Natural killer cell (primary cell): Measurements from ENCODE around the gene FAM227B. TPM values are rescaled to one million over a fixed set of nuclear protein-coding genes. Genes with fewer than 3 reads are reported as not detected.

Experiments
- ATAC-seq, 3 donors: fragments of 150-1000 bp in 2 of 3; fragments of 200-7000 bp in 1 of 3; cut with Tn5 transposase; 1 replicate in 1 of 3; 2 replicates in 2 of 3; pipeline ENCODE4 v1.10.0; 2021; ENCODE audit warnings: mild to moderate bottlenecking in 2 of 3, moderate library complexity in 2 of 3
- DNase-seq, 2 donors: peaks; one replicate each; pipeline versions ENCODE4 v3.0.0 to v3.0.0-alpha.2; 2013 to 2021; ENCODE audit warnings: mixed read lengths in 1 of 2
- H3K27ac ChIP-seq: one replicate; pipeline ENCODE4 v1.5.1; 2013; ENCODE audit warnings: mild to moderate bottlenecking, low read length
- H3K27me3 ChIP-seq: one replicate; pipeline ENCODE4 v1.6.1; 2013; ENCODE audit warnings: low read length; ENCODE audit not compliant: control insufficient read depth, insufficient read depth
- H3K36me3 ChIP-seq: one replicate; pipeline ENCODE4 v1.6.1; 2013; ENCODE audit warnings: low read length; ENCODE audit not compliant: control insufficient read depth, insufficient read depth
- H3K4me1 ChIP-seq: one replicate; pipeline ENCODE4 v1.6.1; 2013; ENCODE audit warnings: low read length; ENCODE audit not compliant: control insufficient read depth, insufficient read depth
- H3K4me3 ChIP-seq: one replicate; pipeline ENCODE4 v1.5.1; 2013; ENCODE audit warnings: low read length
- H3K9me3 ChIP-seq: one replicate; pipeline ENCODE4 v1.6.1; 2013; ENCODE audit warnings: low read length; ENCODE audit not compliant: control insufficient read depth, insufficient read depth
- H3K27ac Mint-ChIP-seq, 2 donors: one replicate each; pipeline ENCODE4 v1.8.0; 2022; ENCODE audit warnings: mild to moderate bottlenecking in 2 of 2, mixed read lengths in 2 of 2, moderate library complexity in 1 of 2
- H3K27me3 Mint-ChIP-seq, 2 donors: one replicate each; pipeline ENCODE4 v1.8.0; 2022; ENCODE audit warnings: low read depth in 2 of 2, mixed read lengths in 2 of 2
- H3K36me3 Mint-ChIP-seq: one replicate; pipeline ENCODE4 v1.8.0; 2022; ENCODE audit warnings: mixed read lengths
- H3K4me1 Mint-ChIP-seq, 2 donors: one replicate each; pipeline ENCODE4 v1.8.0; 2022; ENCODE audit warnings: mixed read lengths in 2 of 2
- H3K4me3 Mint-ChIP-seq: one replicate; pipeline ENCODE4 v1.8.0; 2022; ENCODE audit warnings: mild to moderate bottlenecking, moderate library complexity, mixed read lengths
- H3K9me3 Mint-ChIP-seq, 2 donors: one replicate each; pipeline ENCODE4 v1.8.0; 2022; ENCODE audit warnings: mixed read lengths in 2 of 2
- CTCF ChIP-seq: fragments of 200-600 bp; IDR thresholded peaks from one replicate; pipeline ENCODE4 v1.8.0; 2022; ENCODE audit warnings: antibody characterized with exemption
- WGBS: methylation state at CpG from one replicate; pipeline ENCODE4 v1.1.7; 2013; ENCODE audit warnings: missing lambda C conversion rate; ENCODE audit not compliant: insufficient coverage; 5-methylcytosine and 5-hydroxymethylcytosine counted together
- intact Hi-C: fragments of 100-400 bp; cut with micrococcal nuclease; formaldehyde crosslinking; loops from one replicate; pipeline ENCODE4 v1.14.2; 2022
- total RNA-seq, 4 donors: library from RNA; stranded (reverse); fragments of 120-200 nt in 1 of 4; gene quantifications; one replicate each; pipeline versions ENCODE4 v1.2.3 to v1.2.4, GENCODE V29; 2013 to 2022

FAM227B gene
- total RNA-seq, 3 donors from 2014 or later (not counting 1 experiment from before 2014, with no cell fraction given), result 3.8 to 5.0 (median 4.9) TPM

- intact Hi-C loops, result no loop called here
These were observed 314.1 kb downstream of the FAM227B start for GRCh38 chr15:49306551-49306950.

GRCh38 chr15:49303003-49303402 is 317.6 kb downstream of the FAM227B start:
- ATAC-seq (no peak), DNase-seq (no peak)
- H3K36me3 ChIP-seq, result peaks cover 11% of the 10 kb centered on the region
- intact Hi-C loops, result no loop called here
- no peaks in the 10 kb centered on the region for H3K9me3 ChIP-seq
- H3K27ac ChIP-seq, result no peak overlapping the region
- H3K4me3 ChIP-seq, result no peak overlapping the region
- WGBS, result 72% methylated on average over 2 of the region's 3 CpGs
- Mint-ChIP-seq H3K36me3 (no peaks in the 10 kb centered on the region), H3K4me3 (no peak overlapping the region), H3K4me1 (peaks cover 22 to 37% of the 10 kb centered on the region in 2 donors), H3K9me3 (no peaks in the 10 kb centered on the region), H3K27me3 (no peaks in the 10 kb centered on the region), H3K27ac (no peak overlapping the region)
- H3K4me1 ChIP-seq, result no peaks in the 10 kb centered on the region
- TF ChIP-seq CTCF, result no peak
- H3K27me3 ChIP-seq, result no peaks in the 10 kb centered on the region

More at GRCh38 chr15:49306551-49306950, 314.1 kb downstream of the FAM227B start:
- WGBS, result 83% methylated on average over 1 of the region's 1 CpG
- Histone ChIP-seq H3K9me3 (no peaks in the 10 kb centered on the region), H3K4me3 (no peak overlapping the region), H3K36me3 (peaks cover 11% of the 10 kb centered on the region), H3K27ac (no peak overlapping the region), H3K27me3 (no peaks in the 10 kb centered on the region), H3K4me1 (no peaks in the 10 kb centered on the region)
- ATAC-seq, result no peak
- H3K36me3 Mint-ChIP-seq, result no peaks in the 10 kb centered on the region
- no peak overlapping the region for H3K27ac Mint-ChIP-seq
- H3K27me3 Mint-ChIP-seq, result no peaks in the 10 kb centered on the region
- DNase-seq, result no peak
- H3K4me3 Mint-ChIP-seq, result no peak overlapping the region
- no peak for TF ChIP-seq CTCF
- no peaks in the 10 kb centered on the region for H3K9me3 Mint-ChIP-seq
- peaks cover 9 to 28% of the 10 kb centered on the region in 2 donors for H3K4me1 Mint-ChIP-seq

GRCh38 chr15:49301562-49301961 is 319.1 kb downstream of the FAM227B start:
- no peak overlapping the region for H3K4me3 ChIP-seq
- intact Hi-C loops, result no loop called here
- Mint-ChIP-seq H3K36me3 (no peaks in the 10 kb centered on the region), H3K4me1 (peaks cover 28 to 36% of the 10 kb centered on the region in 2 donors), H3K27ac (no peak overlapping the region), H3K27me3 (no peaks in the 10 kb centered on the region), H3K9me3 (no peaks in the 10 kb centered on the region), H3K4me3 (no peak overlapping the region)
- H3K36me3 ChIP-seq, result peaks cover 11% of the 10 kb centered on the region
- no peaks in the 10 kb centered on the region for H3K27me3 ChIP-seq
- H3K4me1 ChIP-seq, result no peaks in the 10 kb centered on the region
- DNase-seq, result no peak
- no peak for ATAC-seq
- TF ChIP-seq CTCF, result no peak
- no peaks in the 10 kb centered on the region for H3K9me3 ChIP-seq
- H3K27ac ChIP-seq, result no peak overlapping the region

GRCh38 chr15:49300856-49301255 is 319.8 kb downstream of the FAM227B start:
- Histone ChIP-seq H3K9me3 (no peaks in the 10 kb centered on the region), H3K27ac (no peak overlapping the region), H3K36me3 (peaks cover 15% of the 10 kb centered on the region), H3K4me3 (no peak overlapping the region), H3K27me3 (no peaks in the 10 kb centered on the region), H3K4me1 (no peaks in the 10 kb centered on the region)
- ATAC-seq (no peak), DNase-seq (no peak)
- Mint-ChIP-seq H3K27me3 (no peaks in the 10 kb centered on the region), H3K36me3 (no peaks in the 10 kb centered on the region), H3K4me1 (peaks cover 28 to 35% of the 10 kb centered on the region in 2 donors), H3K27ac (no peak overlapping the region), H3K4me3 (no peak overlapping the region), H3K9me3 (no peaks in the 10 kb centered on the region)
- WGBS, result 94% methylated on average over 2 of the region's 3 CpGs
- TF ChIP-seq CTCF, result no peak
- intact Hi-C loops, result no loop called here
